Heart left ventricle (tissue), 13 donors: Measurements from ENCODE around the gene CEACAM1.

ENCODE experiments used
- CTCF ChIP-seq, 12 donors: fragments of 200-600 bp; sonication (generic) in 4 of 12; IDR thresholded peaks; one replicate each; pipeline versions ENCODE4 v1.5.0 to v1.8.0; 2018 to 2022; ENCODE audit warnings: antibody characterized with exemption in 12 of 12, mild to moderate bottlenecking in 5 of 12
- POLR2A ChIP-seq, 2 donors: fragments of 450-650 bp; IDR thresholded peaks; one replicate each; pipeline ENCODE4 v1.6.1; 2017; ENCODE audit warnings: antibody characterized with exemption in 2 of 2, mild to moderate bottlenecking in 2 of 2, moderate library complexity in 2 of 2
- donor health status: ischemic (EF 13 %, LVEDD 7.1; RV severe dilation, severe dysfunction).
- donor health status: DM: no; HTN: yes; CAD: no.
- donor health status: DM: no; HTN: no; CAD: no.
- donor health status: ischemic (EF 25% LVEDD 6.9; RV normal size, moderate dysfunction).
- donor health status: ischemic (EF 25% LVEDD 5.7; RV mildly dilated, moderate dysfunction).
- donor health status: ischemic (EF 35%, LVEDD 5.7; RV mildly dilated, moderate dysfunction).
- donor health status: nonischemic (EF 11% LVEDD 7.7; RV severe dilation, severe dysfunction).
- donor health status: DM: yes; HTN: yes; CAD: no.
- donor health status: PGD.
- donor health status: ischemic (EF 29% LVEDD 5.4; RV normal size, mild dysfunction).
- donor health status: nonischemic (EF 23%, LVEDD 6.1; RV moderate dilation, normal function).

DNA sequence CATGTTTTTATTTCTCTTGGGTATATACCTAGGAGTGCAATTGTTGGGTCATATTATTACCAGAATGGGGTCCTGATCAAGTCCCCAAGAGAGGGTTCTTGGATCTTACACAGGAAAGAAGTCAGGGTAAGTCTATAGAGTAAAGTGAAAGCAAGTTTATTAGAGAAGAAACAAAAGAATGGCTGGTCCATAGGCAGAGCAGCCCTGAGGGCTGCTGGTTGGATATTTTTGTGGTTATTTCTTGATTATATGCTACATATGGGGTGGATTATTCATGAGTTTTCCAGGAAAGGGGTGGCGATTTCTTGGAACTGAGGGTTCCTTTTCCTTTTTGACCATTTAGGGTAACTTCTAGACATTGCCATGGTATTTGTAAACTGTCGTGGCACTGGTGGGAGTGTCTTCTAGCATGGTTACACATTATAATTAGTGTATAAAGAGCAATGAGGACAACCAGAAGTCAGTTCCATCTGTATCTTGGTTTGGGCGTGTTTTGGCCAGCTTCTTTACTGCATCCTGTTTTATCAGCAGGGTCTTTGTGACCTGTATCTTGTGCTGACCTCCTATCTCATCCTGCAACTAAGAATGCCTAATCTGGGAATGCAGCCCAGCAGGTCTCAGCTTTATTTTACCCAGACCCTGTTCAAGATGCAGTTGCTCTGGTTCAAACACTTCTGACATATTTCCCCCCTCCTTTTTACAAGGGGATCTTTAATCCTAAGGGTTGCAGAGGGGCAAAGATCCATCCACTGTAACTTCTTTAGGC is 41.1 kb downstream of the CEACAM1 start:
- TF ChIP-seq CTCF (IDR thresholded peaks at IDR 0.05) (no peak), POLR2A (IDR thresholded peaks at IDR 0.05) (no peak)
